Measurements from ENCODE around the gene NIPBL. TPM values are rescaled to one million over a fixed set of nuclear protein-coding genes. Genes with fewer than 3 reads are reported as not detected.

NIPBL gene
- total RNA-seq, 1 experiment from 2014 or later = 124 TPM

DNA sequence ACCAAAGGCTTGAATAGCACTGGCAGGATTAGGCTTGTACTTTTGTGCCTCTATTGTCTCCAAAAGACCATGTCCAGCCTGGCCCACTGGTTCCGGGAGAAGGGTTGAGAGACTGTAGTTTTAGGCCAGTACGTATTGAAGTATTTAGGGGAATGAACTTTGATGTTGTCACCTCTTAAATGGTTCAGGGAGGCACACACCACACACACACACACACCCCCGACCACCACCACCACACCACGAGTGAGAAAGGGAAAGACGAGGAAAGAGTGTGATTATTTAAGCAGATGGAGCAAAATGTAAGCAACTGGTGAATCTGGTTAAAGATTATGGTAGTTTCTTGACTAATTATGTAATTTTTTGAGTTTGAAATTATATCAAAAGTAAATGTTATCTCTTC lies 61.6 kb downstream of the NIPBL start:
- Histone ChIP-seq H3K9me3 (ENCODE audit: insufficient read depth, low read depth) (no peaks in the 10 kb centered on the region), H3K4me3 (no peak overlapping the region), H3K27me3 (ENCODE audit: insufficient read depth, low read depth) (no peaks in the 10 kb centered on the region), H2AFZ (no peak overlapping the region), H3K27ac (no peak overlapping the region), H4K20me1 (ENCODE audit: insufficient read depth) (peaks cover 38% of the 10 kb centered on the region), H3K79me2 (ENCODE audit: low read depth) (peaks cover 95% of the 10 kb centered on the region), H3K4me1 (replicated peaks; ENCODE audit: insufficient read depth) (peaks cover 11% of the 10 kb centered on the region), H3F3A (ENCODE audit: insufficient read depth, low read depth) (peaks cover 8% of the 10 kb centered on the region; the same call in 1 of the 2 replicates), H3K36me3 (ENCODE audit: low read depth) (no peaks in the 10 kb centered on the region), H3K9me2 (ENCODE audit: insufficient read depth) (no peaks in the 10 kb centered on the region), H3K4me2 (no peak overlapping the region)
- ChIA-PET POLR2A (ENCODE audit: unreplicated experiment) (interaction anchor here (0.5 kb wide), 1 partner anchor 67 kb away, joined by 3 read pairs; no protein-coding TSS in a partner anchor), CTCF (no interaction called here)
- BruUV-seq (replicated peaks) = no TSS peak
- TF ChIP-seq, protein P1, sequence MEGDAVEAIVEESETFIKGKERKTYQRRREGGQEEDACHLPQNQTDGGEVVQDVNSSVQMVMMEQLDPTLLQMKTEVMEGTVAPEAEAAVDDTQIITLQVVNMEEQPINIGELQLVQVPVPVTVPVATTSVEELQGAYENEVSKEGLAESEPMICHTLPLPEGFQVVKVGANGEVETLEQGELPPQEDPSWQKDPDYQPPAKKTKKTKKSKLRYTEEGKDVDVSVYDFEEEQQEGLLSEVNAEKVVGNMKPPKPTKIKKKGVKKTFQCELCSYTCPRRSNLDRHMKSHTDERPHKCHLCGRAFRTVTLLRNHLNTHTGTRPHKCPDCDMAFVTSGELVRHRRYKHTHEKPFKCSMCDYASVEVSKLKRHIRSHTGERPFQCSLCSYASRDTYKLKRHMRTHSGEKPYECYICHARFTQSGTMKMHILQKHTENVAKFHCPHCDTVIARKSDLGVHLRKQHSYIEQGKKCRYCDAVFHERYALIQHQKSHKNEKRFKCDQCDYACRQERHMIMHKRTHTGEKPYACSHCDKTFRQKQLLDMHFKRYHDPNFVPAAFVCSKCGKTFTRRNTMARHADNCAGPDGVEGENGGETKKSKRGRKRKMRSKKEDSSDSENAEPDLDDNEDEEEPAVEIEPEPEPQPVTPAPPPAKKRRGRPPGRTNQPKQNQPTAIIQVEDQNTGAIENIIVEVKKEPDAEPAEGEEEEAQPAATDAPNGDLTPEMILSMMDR (conservative IDR thresholded peaks at IDR 0.05) = no peak
- TF ChIP-seq EZH2 (IDR thresholded peaks at IDR 0.05; ENCODE audit: low read depth) = no peak
- no peak for DNase-seq
- intact Hi-C loops (cut with micrococcal nuclease; ENCODE audit: unreplicated experiment) = no loop called here

GRCh38 chr5:36939969-36940858 lies 63.6 kb downstream of the NIPBL start:
- H3K4me2 ChIP-seq = no peak overlapping the region
- TF ChIP-seq, protein P1 (conservative IDR thresholded peaks at IDR 0.05) = no peak
- no peak for TF ChIP-seq EZH2 (IDR thresholded peaks at IDR 0.05; ENCODE audit: low read depth)
- ChIA-PET CTCF (no interaction called here), POLR2A (ENCODE audit: unreplicated experiment) (no interaction called here)
- no peaks in the 10 kb centered on the region for H3K9me2 ChIP-seq (ENCODE audit: insufficient read depth)
- H2AFZ ChIP-seq = no peak overlapping the region
- intact Hi-C loops (cut with micrococcal nuclease; ENCODE audit: unreplicated experiment) = loop anchor here (1.0 kb wide), 1 partner anchor 12 kb away; no protein-coding TSS in a partner anchor
- H3K79me2 ChIP-seq (ENCODE audit: low read depth) = peaks cover 93% of the 10 kb centered on the region
- no TSS peak for BruUV-seq (replicated peaks)
- H3K36me3 ChIP-seq (ENCODE audit: low read depth) = no peaks in the 10 kb centered on the region
- peaks cover 46% of the 10 kb centered on the region for H4K20me1 ChIP-seq (ENCODE audit: insufficient read depth)
- no peak for DNase-seq
- H3K27me3 ChIP-seq (ENCODE audit: insufficient read depth, low read depth) = no peaks in the 10 kb centered on the region
- no peaks in the 10 kb centered on the region for H3K9me3 ChIP-seq (ENCODE audit: insufficient read depth, low read depth)
- peaks cover 11% of the 10 kb centered on the region for H3K4me1 ChIP-seq (replicated peaks; ENCODE audit: insufficient read depth)
- no peak overlapping the region for H3K4me3 ChIP-seq
- no peak overlapping the region for H3K27ac ChIP-seq
- H3F3A ChIP-seq (ENCODE audit: insufficient read depth, low read depth) = peaks cover 24% of the 10 kb centered on the region

DNA sequence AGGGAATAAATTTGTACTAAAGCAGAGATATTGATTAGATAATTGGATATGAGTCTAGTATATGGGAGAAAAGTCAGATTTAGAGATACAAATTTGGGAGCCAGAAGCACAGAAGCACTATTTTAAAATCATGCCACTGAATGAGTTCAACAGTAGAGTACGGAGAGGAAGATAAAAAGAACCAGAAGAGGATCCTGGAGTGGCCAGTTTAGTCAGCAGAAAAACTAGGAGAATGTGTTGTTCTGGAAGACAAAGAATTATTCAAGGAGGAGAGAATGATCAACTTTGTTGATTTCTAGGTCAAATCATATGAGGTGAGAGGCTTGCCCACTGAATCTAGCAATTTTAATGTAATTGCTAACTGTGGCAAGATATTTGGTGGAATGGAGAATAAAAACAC lies 67.0 kb downstream of the NIPBL start:
- H3K79me2 ChIP-seq (ENCODE audit: low read depth) = peaks cover 91% of the 10 kb centered on the region
- H4K20me1 ChIP-seq (ENCODE audit: insufficient read depth) = peaks cover 57% of the 10 kb centered on the region
- no peak overlapping the region for H3K27ac ChIP-seq
- intact Hi-C loops (cut with micrococcal nuclease; ENCODE audit: unreplicated experiment) = no loop called here
- no TSS peak for BruUV-seq (replicated peaks)
- H3K4me3 ChIP-seq = no peak overlapping the region
- CTCF ChIA-PET = no interaction called here
- no peaks in the 10 kb centered on the region for H3K27me3 ChIP-seq (ENCODE audit: insufficient read depth, low read depth)
- H3K4me2 ChIP-seq = no peak overlapping the region
- H2AFZ ChIP-seq = no peak overlapping the region
- H3K9me2 ChIP-seq (ENCODE audit: insufficient read depth) = no peaks in the 10 kb centered on the region
- H3K4me1 ChIP-seq (replicated peaks; ENCODE audit: insufficient read depth) = peaks cover 11% of the 10 kb centered on the region
- H3F3A ChIP-seq (ENCODE audit: insufficient read depth, low read depth) = peaks cover 24% of the 10 kb centered on the region
- POLR2A ChIA-PET (ENCODE audit: unreplicated experiment) = no interaction called here
- TF ChIP-seq EZH2 (IDR thresholded peaks at IDR 0.05; ENCODE audit: low read depth) = no peak
- TF ChIP-seq, protein P1 (conservative IDR thresholded peaks at IDR 0.05) = no peak
- no peaks in the 10 kb centered on the region for H3K36me3 ChIP-seq (ENCODE audit: low read depth)
- H3K9me3 ChIP-seq (ENCODE audit: insufficient read depth, low read depth) = no peaks in the 10 kb centered on the region
- no peak for DNase-seq
